A673 (cell line): ENCODE results near the gene VTI1A.

Experiments used
- CTCF ChIP-seq: fragments of 300-800, 200-600 bp; sonication (generic); conservative IDR thresholded peaks from 2 replicates; pipeline ENCODE4 v1.5.1; 2017; ENCODE audit warnings: low read depth, mild to moderate bottlenecking, antibody characterized with exemption, low read length, moderate library complexity, mixed read lengths
- EZH2 ChIP-seq: fragments of 200-600 bp; sonication (generic); IDR thresholded peaks from 2 replicates; pipeline ENCODE4 v1.6.1; 2017; ENCODE audit warnings: borderline replicate concordance, low read depth, mild to moderate bottlenecking, mixed read lengths, antibody characterized with exemption, low read length; ENCODE audit not compliant: poor library complexity, severe bottlenecking

GRCh38 chr10:112533916-112534315 is 86.9 kb downstream of the VTI1A start:
- no peak for TF ChIP-seq CTCF
- TF ChIP-seq EZH2 = no peak
